ENCODE measurements around the gene SLTM.
"Not testable (repeated sequence)": the region's sequence is repeated elsewhere in the genome, so short reads cannot be mapped to it uniquely, and the experiment has no call there.

Gene SLTM

DNA sequence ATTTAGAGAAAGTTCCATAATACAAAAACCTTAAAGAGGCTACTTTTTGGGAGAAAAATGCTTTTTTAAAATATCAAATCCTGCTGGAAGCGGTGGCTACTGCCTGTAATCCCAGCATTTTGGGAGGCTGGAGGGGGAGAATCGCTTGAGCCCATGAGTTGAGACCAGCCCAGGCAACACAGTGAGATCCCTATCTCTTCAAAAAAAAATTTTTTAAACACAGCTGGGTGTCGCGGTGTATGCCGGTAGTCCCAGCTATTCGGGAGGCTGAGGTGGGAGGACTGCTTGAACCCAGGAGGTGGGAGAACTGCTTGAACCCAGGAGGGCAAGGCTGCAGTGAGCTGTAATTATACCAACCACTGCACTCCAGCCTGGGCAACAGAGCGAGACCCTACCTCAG lies 14.2 kb downstream of the SLTM start:
- DNase-seq = no peak
- CTCF ChIA-PET = interaction anchor here (1.0 kb wide), 1 partner anchor 9 kb away, joined by 3 read pairs; no protein-coding TSS in a partner anchor
- peaks cover 31% of the 10 kb centered on the region for H3K36me3 Mint-ChIP-seq
- no peaks in the 10 kb centered on the region for H3K9me3 Mint-ChIP-seq
- no peak overlapping the region for H3K4me3 Mint-ChIP-seq
- H3K4me1 Mint-ChIP-seq = peaks cover 18% of the 10 kb centered on the region
- no peak overlapping the region for H3K27ac Mint-ChIP-seq
- H3K27me3 Mint-ChIP-seq = no peaks in the 10 kb centered on the region

DNA sequence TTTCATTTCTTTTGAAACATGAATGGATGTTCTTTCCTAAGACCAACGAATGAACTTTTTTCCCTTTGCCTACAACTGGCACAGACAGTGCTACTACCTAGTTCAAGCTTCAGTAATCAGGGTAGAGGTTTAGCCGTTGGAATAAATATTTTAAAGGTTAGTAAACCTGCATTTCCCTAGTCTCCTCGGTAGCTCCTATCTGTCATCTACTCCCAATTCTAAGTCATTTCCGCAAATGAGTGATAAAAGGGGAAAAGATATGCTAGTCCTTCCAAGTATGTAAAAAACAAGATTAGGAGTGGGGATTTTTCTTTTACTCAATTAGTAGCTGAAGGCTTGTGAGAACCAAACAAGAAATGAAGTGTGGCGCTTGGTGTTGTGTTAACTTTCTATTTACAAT lies 15.2 kb downstream of the SLTM start:
- DNase-seq = no peak
- H3K27ac Mint-ChIP-seq = no peak overlapping the region
- no peak overlapping the region for H3K4me3 Mint-ChIP-seq
- H3K36me3 Mint-ChIP-seq = peaks cover 35% of the 10 kb centered on the region
- no peaks in the 10 kb centered on the region for H3K27me3 Mint-ChIP-seq
- CTCF ChIA-PET = no interaction called here
- H3K9me3 Mint-ChIP-seq = no peaks in the 10 kb centered on the region
- H3K4me1 Mint-ChIP-seq = peaks cover 8% of the 10 kb centered on the region

DNA sequence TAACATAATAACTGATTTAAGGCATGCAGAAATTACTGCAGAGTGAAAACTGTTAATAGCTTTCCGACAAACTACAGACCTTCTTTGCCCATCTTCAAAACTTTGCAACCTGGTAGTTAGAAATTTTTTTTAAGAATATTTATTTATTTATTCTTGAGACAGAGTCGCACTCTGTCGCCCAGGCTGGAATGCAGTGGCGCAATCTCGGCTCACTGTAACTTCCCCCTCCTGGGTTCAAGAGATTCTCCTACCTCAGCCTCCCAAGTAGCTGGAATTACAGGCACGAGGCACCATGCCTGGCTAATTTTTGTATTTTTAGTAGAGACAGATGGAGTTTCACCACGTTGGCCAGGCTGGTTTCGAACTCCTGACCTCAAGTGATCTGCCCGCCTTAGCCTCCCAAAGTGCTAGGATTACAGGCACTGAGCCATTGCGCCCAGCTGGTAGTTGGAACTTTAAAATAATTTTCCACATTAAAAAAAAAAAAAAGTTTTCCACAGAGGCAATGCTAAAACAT lies 15.8 kb downstream of the SLTM start:
- H3K4me1 Mint-ChIP-seq, H3K9me3 Mint-ChIP-seq, DNase-seq, H3K27me3 Mint-ChIP-seq, CTCF ChIA-PET, H3K4me3 Mint-ChIP-seq, H3K27ac Mint-ChIP-seq: not testable (repeated sequence)
- H3K36me3 Mint-ChIP-seq = peaks cover 37% of the 10 kb centered on the region

DNA sequence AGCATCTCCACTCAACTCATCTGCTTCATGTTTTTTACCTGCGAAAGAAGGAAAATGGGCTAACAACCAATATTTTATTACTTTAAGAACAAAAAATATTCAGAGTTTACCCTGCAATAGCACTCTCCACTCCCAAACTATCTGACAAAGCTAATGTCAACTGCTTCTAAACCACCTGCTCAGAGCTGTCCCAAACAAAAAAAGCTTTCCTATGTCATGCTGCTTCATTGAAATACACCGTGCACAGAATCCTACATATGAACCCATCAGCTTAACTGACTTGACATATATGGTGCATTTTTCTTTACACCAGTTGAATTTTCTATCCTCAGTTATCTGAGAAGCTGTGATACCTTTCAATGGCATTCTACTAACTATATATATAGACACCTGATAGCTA lies 16.5 kb downstream of the SLTM start:
- Mint-ChIP-seq H3K27me3 (no peaks in the 10 kb centered on the region), H3K9me3 (no peaks in the 10 kb centered on the region), H3K36me3 (peaks cover 43% of the 10 kb centered on the region), H3K27ac (no peak overlapping the region), H3K4me1 (peaks cover 5% of the 10 kb centered on the region), H3K4me3 (no peak overlapping the region)
- CTCF ChIA-PET = no interaction called here
- no peak for DNase-seq

GRCh38 chr15:58910456-58910855 lies 23.0 kb downstream of the SLTM start:
- Mint-ChIP-seq H3K4me1 (peaks cover 40% of the 10 kb centered on the region), H3K9me3 (no peaks in the 10 kb centered on the region), H3K36me3 (peaks cover 61% of the 10 kb centered on the region), H3K4me3 (no peak overlapping the region), H3K27me3 (no peaks in the 10 kb centered on the region), H3K27ac (no peak overlapping the region)
- no peak for DNase-seq
- CTCF ChIA-PET = no interaction called here

- Mint-ChIP-seq H3K4me1 (peaks cover 40% of the 10 kb centered on the region), H3K27ac (no peak overlapping the region), H3K9me3 (no peaks in the 10 kb centered on the region), H3K36me3 (peaks cover 56% of the 10 kb centered on the region), H3K27me3 (no peaks in the 10 kb centered on the region), H3K4me3 (no peak overlapping the region)
- no peak for DNase-seq
- CTCF ChIA-PET = no interaction called here
Measured at GRCh38 chr15:58909616-58910015, 23.9 kb downstream of the SLTM start.

- H3K4me1 Mint-ChIP-seq = peaks cover 40% of the 10 kb centered on the region
- DNase-seq = no peak
- CTCF ChIA-PET = no interaction called here
- no peaks in the 10 kb centered on the region for H3K9me3 Mint-ChIP-seq
- H3K27me3 Mint-ChIP-seq = no peaks in the 10 kb centered on the region
- no peak overlapping the region for H3K4me3 Mint-ChIP-seq
- H3K27ac Mint-ChIP-seq = peak overlapping the region; percentile 81
- H3K36me3 Mint-ChIP-seq = peaks cover 48% of the 10 kb centered on the region
Measured at GRCh38 chr15:58908550-58909309, 24.7 kb downstream of the SLTM start.

DNA sequence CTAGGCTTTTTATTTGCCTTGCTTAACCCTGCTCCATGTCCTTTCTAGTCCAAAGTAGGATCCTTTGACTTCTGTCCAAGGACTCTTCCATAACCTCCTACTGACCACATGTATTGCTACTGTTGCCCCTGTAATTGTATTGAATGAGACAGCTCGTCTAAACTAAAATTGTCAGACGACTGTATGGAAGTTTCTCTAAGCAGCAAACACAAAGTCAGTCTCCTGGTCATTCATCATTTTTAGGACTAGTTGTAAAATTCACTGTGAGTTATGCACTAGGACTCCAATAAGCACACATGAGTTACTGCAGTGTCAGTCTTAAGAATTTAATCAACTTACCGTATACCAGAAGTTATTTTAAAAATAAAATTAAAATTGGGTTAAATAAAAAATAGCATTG lies 32.8 kb downstream of the SLTM start:
- Mint-ChIP-seq H3K4me1 (peaks cover 4% of the 10 kb centered on the region), H3K27me3 (no peaks in the 10 kb centered on the region), H3K36me3 (peaks cover 47% of the 10 kb centered on the region), H3K9me3 (no peaks in the 10 kb centered on the region), H3K4me3 (no peak overlapping the region), H3K27ac (no peak overlapping the region)
- no peak for DNase-seq
- CTCF ChIA-PET = no interaction called here

- peaks cover 56% of the 10 kb centered on the region for H3K36me3 Mint-ChIP-seq
- no peak overlapping the region for H3K4me3 Mint-ChIP-seq
- H3K9me3 Mint-ChIP-seq = no peaks in the 10 kb centered on the region
- CTCF ChIA-PET = interaction anchor here (0.7 kb wide), 1 partner anchor 248 kb away, joined by 3 read pairs; no protein-coding TSS in a partner anchor
- H3K27ac Mint-ChIP-seq = no peak overlapping the region
- H3K4me1 Mint-ChIP-seq = peaks cover 4% of the 10 kb centered on the region
- DNase-seq = no peak
- no peaks in the 10 kb centered on the region for H3K27me3 Mint-ChIP-seq
Measured at GRCh38 chr15:58898150-58898680, 35.3 kb downstream of the SLTM start.

DNA sequence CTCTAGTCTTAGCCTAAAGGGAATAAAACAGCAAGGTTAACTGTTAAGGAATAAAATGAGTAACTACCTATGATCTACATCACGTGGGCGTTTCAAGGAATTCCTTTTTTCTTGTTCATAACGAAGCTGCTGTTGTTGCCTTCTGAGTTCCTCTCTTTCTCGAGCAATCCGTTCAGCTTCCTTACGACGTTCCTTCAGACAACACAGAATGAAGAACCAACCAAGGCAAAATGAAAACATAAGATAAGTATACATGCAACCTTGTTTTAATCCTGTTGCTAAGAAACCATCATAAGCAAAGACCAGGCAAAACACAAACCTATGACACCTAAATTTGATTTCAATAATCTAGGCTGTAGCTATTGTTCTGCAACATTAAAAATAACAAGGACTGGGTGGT lies 44.1 kb downstream of the SLTM start:
- Mint-ChIP-seq H3K27me3 (no peaks in the 10 kb centered on the region), H3K9me3 (no peaks in the 10 kb centered on the region), H3K4me3 (no peak overlapping the region), H3K4me1 (no peaks in the 10 kb centered on the region), H3K27ac (no peak overlapping the region), H3K36me3 (peaks cover 72% of the 10 kb centered on the region)
- no peak for DNase-seq
- CTCF ChIA-PET = no interaction called here

- no peaks in the 10 kb centered on the region for H3K27me3 Mint-ChIP-seq
- H3K9me3 Mint-ChIP-seq = no peaks in the 10 kb centered on the region
- no peaks in the 10 kb centered on the region for H3K4me1 Mint-ChIP-seq
- H3K27ac Mint-ChIP-seq = no peak overlapping the region
- no peak overlapping the region for H3K4me3 Mint-ChIP-seq
- H3K36me3 Mint-ChIP-seq = peaks cover 68% of the 10 kb centered on the region
- CTCF ChIA-PET = no interaction called here
- no peak for DNase-seq
Measured at GRCh38 chr15:58886921-58887320, 46.6 kb downstream of the SLTM start.

- H3K9me3 Mint-ChIP-seq, H3K4me3 Mint-ChIP-seq, H3K27ac Mint-ChIP-seq, H3K4me1 Mint-ChIP-seq, H3K27me3 Mint-ChIP-seq, DNase-seq: not testable (repeated sequence)
- H3K36me3 Mint-ChIP-seq = peaks cover 69% of the 10 kb centered on the region
- CTCF ChIA-PET = interaction anchor here (0.7 kb wide), 1 partner anchor 103 kb away, joined by 3 read pairs; no protein-coding TSS in a partner anchor
Measured at GRCh38 chr15:58883926-58884325, 49.6 kb downstream of the SLTM start.

DNA sequence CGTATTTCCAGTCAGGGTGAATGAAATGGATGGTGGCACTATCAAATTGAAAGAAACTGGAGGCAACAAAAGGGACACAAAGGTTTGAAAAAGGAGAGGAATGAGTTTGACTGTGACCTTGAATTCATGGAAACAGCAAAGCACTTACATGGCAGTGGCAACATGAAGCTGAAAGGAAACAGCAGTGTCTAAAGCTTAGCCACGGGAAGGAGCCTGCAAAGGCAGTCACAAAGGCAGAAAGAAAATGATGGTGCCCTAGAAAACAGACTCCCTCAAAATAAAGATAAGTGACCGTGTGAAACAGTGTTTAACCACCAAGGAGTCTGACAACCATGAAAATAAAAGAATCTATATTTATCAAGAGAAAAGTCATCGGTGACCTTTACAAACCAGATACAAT lies 51.2 kb downstream of the SLTM start:
- DNase-seq = no peak
- no peak overlapping the region for H3K4me3 Mint-ChIP-seq
- no peaks in the 10 kb centered on the region for H3K27me3 Mint-ChIP-seq
- no peak overlapping the region for H3K27ac Mint-ChIP-seq
- peaks cover 66% of the 10 kb centered on the region for H3K36me3 Mint-ChIP-seq
- CTCF ChIA-PET = no interaction called here
- no peaks in the 10 kb centered on the region for H3K4me1 Mint-ChIP-seq
- no peaks in the 10 kb centered on the region for H3K9me3 Mint-ChIP-seq

GRCh38 chr15:58880320-58880719 lies 53.2 kb downstream of the SLTM start:
- Mint-ChIP-seq H3K4me3 (no peak overlapping the region), H3K27me3 (no peaks in the 10 kb centered on the region), H3K27ac (no peak overlapping the region), H3K9me3 (no peaks in the 10 kb centered on the region), H3K36me3 (peaks cover 63% of the 10 kb centered on the region), H3K4me1 (no peaks in the 10 kb centered on the region)
- no peak for DNase-seq
- CTCF ChIA-PET = interaction anchor here (0.6 to 0.9 kb wide), 2 partner anchors 480 to 613 kb away, joined by 3 to 4 read pairs; no protein-coding TSS in a partner anchor
